IPS DF 6.9 (cell line): Measurements from ENCODE around the gene ZNF264.

Source experiments
- DNase-seq: peaks from one replicate; pipeline ENCODE4 v3.0.0-alpha.2; 2013; ENCODE audit warnings: low read depth, low spot score
- H3K27ac ChIP-seq: one replicate; pipeline ENCODE4 v1.5.1; 2013; ENCODE audit warnings: low read length, control low read depth
- H3K27me3 ChIP-seq: 2 replicates; pipeline ENCODE4 v1.6.1; 2013; ENCODE audit warnings: mild to moderate bottlenecking, low read length; ENCODE audit not compliant: control insufficient read depth, insufficient read depth
- H3K36me3 ChIP-seq: 2 replicates; pipeline ENCODE4 v1.6.1; 2013; ENCODE audit warnings: low read length; ENCODE audit not compliant: control insufficient read depth, insufficient read depth
- H3K4me1 ChIP-seq: 2 replicates; pipeline ENCODE4 v1.6.1; 2013; ENCODE audit warnings: low read length; ENCODE audit not compliant: control insufficient read depth, insufficient read depth
- H3K4me3 ChIP-seq: 2 replicates; pipeline ENCODE4 v1.5.1; 2013; ENCODE audit warnings: mild to moderate bottlenecking, low read length
- H3K9me3 ChIP-seq: 2 replicates; pipeline ENCODE4 v1.6.1; 2013; ENCODE audit warnings: low read length, inconsistent platforms; ENCODE audit not compliant: control insufficient read depth, insufficient read depth
- WGBS: extraction: QIAGEN DNeasy Blood & Tissue Kit; methylation state at CpG from one replicate; pipeline ENCODE4 v1.1.7; 2013; ENCODE audit warnings: mixed read lengths, missing lambda C conversion rate; ENCODE audit not compliant: insufficient read length, insufficient coverage; 5-methylcytosine and 5-hydroxymethylcytosine counted together

The ZNF264 gene

GRCh38 chr19:57191141-57192076 lies at the start of gene ZNF264:
ZNF264 (plus strand) TSS chr19:57191500; CDS start chr19:57191914, 414 bp downstream.
- Histone ChIP-seq H3K9me3 (no peaks in the 10 kb centered on the region), H3K36me3 (no peaks in the 10 kb centered on the region; the same call in 1 of the 2 replicates), H3K27ac (no peak within 1 kb of the TSS), H3K4me3 (peak within 1 kb of the TSS; percentile 77), H3K4me1 (no peaks in the 10 kb centered on the region), H3K27me3 (no peaks in the 10 kb centered on the region)
- peak; percentile 60 for DNase-seq
- WGBS = no CpG with 5 or more reads among the region's 81 CpGs

DNA sequence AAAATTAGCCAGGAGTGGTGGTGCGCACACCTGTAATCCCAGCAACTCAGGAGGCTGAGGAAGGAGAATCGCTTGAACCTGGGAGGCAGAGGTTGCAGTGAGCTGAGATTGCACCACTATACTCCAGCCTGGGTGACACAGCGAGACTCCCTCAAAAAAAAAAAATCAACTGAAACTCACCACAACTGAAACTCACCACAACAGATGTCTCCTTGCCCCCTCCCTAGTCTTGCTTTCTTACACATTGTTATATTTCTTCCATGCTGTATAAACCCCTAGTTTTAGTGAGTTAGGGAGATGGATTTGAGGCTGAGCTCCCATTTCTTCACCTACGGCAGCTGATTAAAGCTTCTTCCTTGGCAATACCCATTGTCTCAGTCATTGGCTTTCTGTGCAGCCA lies 49.6 kb upstream of the ZNF264 start:
- peaks cover 9% of the 10 kb centered on the region for H3K9me3 ChIP-seq
- H3K27ac ChIP-seq = no peak overlapping the region
- no peaks in the 10 kb centered on the region for H3K36me3 ChIP-seq
- no peak overlapping the region for H3K4me3 ChIP-seq
- no peaks in the 10 kb centered on the region for H3K4me1 ChIP-seq
- WGBS = no CpG with 5 or more reads among the region's 4 CpGs
- H3K27me3 ChIP-seq = no peaks in the 10 kb centered on the region
- DNase-seq = no peak

GRCh38 chr19:57152921-57153320 lies 38.4 kb upstream of the ZNF264 start:
- Histone ChIP-seq H3K4me1 (no peaks in the 10 kb centered on the region), H3K9me3 (peaks cover 7% of the 10 kb centered on the region), H3K27me3 (no peaks in the 10 kb centered on the region), H3K27ac (no peak overlapping the region), H3K4me3 (no peak overlapping the region), H3K36me3 (no peaks in the 10 kb centered on the region)
- no peak for DNase-seq
- no CpG with 5 or more reads among the region's 5 CpGs for WGBS

GRCh38 chr19:57161985-57162539 lies 29.2 kb upstream of the ZNF264 start:
- H3K4me1 ChIP-seq = no peaks in the 10 kb centered on the region
- no peak overlapping the region for H3K4me3 ChIP-seq
- WGBS = no CpG with 5 or more reads among the region's 5 CpGs
- no peaks in the 10 kb centered on the region for H3K27me3 ChIP-seq
- no peaks in the 10 kb centered on the region for H3K36me3 ChIP-seq
- DNase-seq = no peak
- no peak overlapping the region for H3K27ac ChIP-seq
- peaks cover 10% of the 10 kb centered on the region for H3K9me3 ChIP-seq

DNA sequence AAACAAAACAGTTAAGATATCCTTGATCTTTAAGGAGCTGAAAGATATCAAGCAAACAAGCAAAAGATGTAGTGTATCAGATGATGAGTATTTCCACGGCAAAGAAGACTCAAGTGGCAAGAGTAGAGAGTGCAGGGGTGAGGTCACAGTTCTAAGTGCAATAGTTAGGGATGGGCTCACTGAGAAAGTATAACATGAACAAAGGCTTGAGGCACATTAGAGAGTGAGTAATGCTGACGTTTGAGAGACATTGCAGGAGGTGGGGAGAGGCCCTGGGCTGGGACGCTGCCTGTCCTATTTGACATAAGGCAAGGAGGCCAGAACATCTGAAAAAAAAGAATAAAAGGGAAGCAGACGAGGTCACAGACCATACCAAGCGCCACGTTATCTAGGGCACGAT lies 25.5 kb upstream of the ZNF264 start:
- H3K27ac ChIP-seq = no peak overlapping the region
- no peaks in the 10 kb centered on the region for H3K27me3 ChIP-seq
- no peak for DNase-seq
- peaks cover 3% of the 10 kb centered on the region for H3K9me3 ChIP-seq
- no peaks in the 10 kb centered on the region for H3K36me3 ChIP-seq
- no peaks in the 10 kb centered on the region for H3K4me1 ChIP-seq
- H3K4me3 ChIP-seq = no peak overlapping the region
- WGBS = no CpG with 5 or more reads among the region's 7 CpGs

DNA sequence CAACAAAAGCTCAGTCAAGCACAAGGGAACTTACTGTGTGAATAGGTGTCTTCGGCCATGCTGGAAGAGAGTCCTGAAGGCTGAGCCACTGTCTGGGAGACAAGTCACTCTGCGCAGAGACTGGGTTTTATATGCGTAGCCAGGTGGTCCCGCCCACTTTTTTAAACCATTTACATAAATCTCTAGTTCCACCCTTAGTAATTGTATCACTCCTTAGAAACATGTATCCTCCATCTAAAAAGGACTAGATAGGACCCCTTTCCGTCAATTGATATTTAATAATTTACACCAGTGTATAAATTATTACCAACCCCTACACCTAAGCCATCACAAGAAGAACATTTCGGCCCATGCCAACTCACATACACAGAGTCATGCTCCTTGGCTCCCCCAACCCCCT lies 23.9 kb upstream of the ZNF264 start, which contains the start of gene DUXA:
Gene DUXA, minus strand, starts transcription at position 101 of the 400 bp plus-strand sequence. Its CDS starts 42 bp downstream, at position 59.
- no peak within 1 kb of the TSS for H3K27ac ChIP-seq
- no peak within 1 kb of the TSS for H3K4me3 ChIP-seq
- no peaks in the 10 kb centered on the region for H3K36me3 ChIP-seq
- H3K9me3 ChIP-seq = peaks cover 3% of the 10 kb centered on the region
- H3K27me3 ChIP-seq = no peaks in the 10 kb centered on the region
- DNase-seq = no peak
- no peaks in the 10 kb centered on the region for H3K4me1 ChIP-seq
- no CpG with 5 or more reads among the region's 6 CpGs for WGBS

DNA sequence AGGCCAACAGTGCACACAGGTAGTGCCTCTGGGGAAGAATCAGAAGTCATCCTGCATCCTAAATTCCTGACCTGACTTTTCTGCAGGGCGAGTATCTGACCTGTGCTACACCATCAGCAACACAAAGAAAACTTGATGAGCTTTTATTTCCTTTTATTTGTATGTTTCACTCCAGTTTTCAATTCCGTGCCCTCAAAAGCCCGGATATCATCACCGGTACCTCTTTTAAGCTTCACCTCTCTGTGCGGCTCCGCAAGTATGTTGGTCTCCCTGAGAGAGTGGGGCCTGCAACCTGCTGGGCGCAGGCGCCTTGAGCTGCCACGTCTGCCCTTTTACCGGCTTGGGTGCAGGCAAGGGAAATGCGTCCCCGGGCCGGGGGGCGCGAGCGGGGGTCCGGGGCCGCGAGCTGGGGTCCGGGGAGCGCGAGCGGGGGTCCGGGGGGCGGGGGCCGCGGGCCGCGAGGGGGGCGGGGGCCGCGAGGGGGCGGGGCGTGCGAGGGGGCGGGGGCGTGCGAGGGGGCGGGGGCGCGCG lies 19.7 kb upstream of the ZNF264 start:
- no peak overlapping the region for H3K4me3 ChIP-seq
- H3K27me3 ChIP-seq = no peaks in the 10 kb centered on the region
- no peak overlapping the region for H3K27ac ChIP-seq
- H3K36me3 ChIP-seq = no peaks in the 10 kb centered on the region
- no CpG with 5 or more reads among the region's 42 CpGs for WGBS
- DNase-seq = no peak
- no peaks in the 10 kb centered on the region for H3K4me1 ChIP-seq
- H3K9me3 ChIP-seq = no peaks in the 10 kb centered on the region; the same call in 1 of the 2 replicates

GRCh38 chr19:57190301-57190700 lies 999 bp upstream of the ZNF264 start:
- no peaks in the 10 kb centered on the region for H3K4me1 ChIP-seq
- H3K36me3 ChIP-seq = no peaks in the 10 kb centered on the region
- no peak overlapping the region for H3K27ac ChIP-seq
- H3K9me3 ChIP-seq = no peaks in the 10 kb centered on the region
- WGBS = no CpG with 5 or more reads among the region's 3 CpGs
- no peak overlapping the region for H3K4me3 ChIP-seq
- no peak for DNase-seq
- H3K27me3 ChIP-seq = no peaks in the 10 kb centered on the region

DNA sequence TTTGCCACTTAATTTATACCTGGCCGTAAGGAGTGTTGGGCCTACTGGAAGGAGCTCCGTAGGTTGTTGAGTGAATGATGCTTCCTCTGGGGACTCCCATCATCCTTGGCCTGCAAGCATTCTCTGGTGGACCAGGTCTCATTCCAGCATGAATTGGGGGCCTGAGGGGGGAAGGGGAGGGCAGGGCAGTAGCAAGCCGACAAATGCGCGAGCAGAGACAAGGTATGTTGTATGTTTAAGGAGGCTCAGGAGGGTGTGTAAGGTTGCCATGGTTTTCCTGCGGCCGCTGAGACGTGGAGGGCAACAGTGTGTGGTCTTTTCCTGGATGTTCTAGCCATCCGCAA lies 749 bp downstream of the ZNF264 start:
- Histone ChIP-seq H3K27ac (no peak overlapping the region), H3K9me3 (no peaks in the 10 kb centered on the region), H3K36me3 (no peaks in the 10 kb centered on the region; the same call in 1 of the 2 replicates), H3K27me3 (no peaks in the 10 kb centered on the region), H3K4me3 (peak overlapping the region; percentile 77), H3K4me1 (no peaks in the 10 kb centered on the region)
- WGBS = no CpG with 5 or more reads among the region's 9 CpGs
- DNase-seq = no peak

GRCh38 chr19:57192993-57193392 lies 1.7 kb downstream of the ZNF264 start:
- Histone ChIP-seq H3K4me1 (no peaks in the 10 kb centered on the region), H3K4me3 (no peak overlapping the region), H3K27ac (no peak overlapping the region), H3K9me3 (no peaks in the 10 kb centered on the region), H3K36me3 (no peaks in the 10 kb centered on the region; the same call in 1 of the 2 replicates), H3K27me3 (no peaks in the 10 kb centered on the region)
- DNase-seq = no peak
- no CpG with 5 or more reads among the region's 5 CpGs for WGBS
